GM21360 (cell line): Measurements from ENCODE around the gene PDGFD.

Experiments used
- ATAC-seq: cut with Tn5 transposase; IDR thresholded peaks from one replicate; pipeline ENCODE4 v1.9.1; 2021; ENCODE audit warnings: mild to moderate bottlenecking, moderate library complexity; ENCODE audit not compliant: unreplicated experiment

Gene PDGFD

DNA sequence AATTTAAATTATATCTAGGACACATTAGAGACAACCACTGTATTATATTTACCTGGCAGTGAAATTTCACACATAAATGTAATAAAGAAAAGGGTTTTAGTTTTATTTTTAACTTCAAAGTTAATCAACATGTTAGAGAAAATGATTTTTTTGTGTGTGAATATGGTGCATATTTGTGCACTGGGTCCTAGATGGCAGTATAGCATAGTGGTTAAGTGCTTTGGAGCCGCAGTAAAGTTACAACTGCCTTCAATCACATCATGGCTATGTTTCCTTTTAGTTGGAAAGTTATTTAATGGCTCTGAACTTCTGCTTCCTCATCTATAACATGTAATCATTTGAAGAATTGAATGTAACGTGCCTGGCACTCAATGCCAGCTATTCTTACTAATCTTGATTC lies 236.4 kb downstream of the PDGFD start:
- ATAC-seq = no peak

DNA sequence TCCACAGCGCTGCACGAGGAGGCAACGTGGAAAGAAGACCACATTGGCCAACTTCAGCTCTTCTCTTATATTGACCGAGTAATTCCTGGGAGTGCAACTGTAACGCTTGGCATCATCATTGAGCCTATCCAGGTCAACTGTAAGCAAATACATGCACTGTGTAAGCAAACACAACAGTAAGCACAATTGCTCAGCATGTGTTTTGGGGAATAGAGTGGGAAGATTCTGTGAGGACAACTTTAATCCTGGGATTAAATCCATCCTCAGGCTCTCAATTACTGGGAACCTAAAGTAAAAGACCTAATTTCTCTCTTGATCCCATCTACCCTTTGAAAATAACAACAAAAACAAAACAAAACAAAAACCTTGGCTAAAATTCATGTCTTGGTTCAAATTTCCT lies 237.0 kb downstream of the PDGFD start:
- ATAC-seq = no peak

DNA sequence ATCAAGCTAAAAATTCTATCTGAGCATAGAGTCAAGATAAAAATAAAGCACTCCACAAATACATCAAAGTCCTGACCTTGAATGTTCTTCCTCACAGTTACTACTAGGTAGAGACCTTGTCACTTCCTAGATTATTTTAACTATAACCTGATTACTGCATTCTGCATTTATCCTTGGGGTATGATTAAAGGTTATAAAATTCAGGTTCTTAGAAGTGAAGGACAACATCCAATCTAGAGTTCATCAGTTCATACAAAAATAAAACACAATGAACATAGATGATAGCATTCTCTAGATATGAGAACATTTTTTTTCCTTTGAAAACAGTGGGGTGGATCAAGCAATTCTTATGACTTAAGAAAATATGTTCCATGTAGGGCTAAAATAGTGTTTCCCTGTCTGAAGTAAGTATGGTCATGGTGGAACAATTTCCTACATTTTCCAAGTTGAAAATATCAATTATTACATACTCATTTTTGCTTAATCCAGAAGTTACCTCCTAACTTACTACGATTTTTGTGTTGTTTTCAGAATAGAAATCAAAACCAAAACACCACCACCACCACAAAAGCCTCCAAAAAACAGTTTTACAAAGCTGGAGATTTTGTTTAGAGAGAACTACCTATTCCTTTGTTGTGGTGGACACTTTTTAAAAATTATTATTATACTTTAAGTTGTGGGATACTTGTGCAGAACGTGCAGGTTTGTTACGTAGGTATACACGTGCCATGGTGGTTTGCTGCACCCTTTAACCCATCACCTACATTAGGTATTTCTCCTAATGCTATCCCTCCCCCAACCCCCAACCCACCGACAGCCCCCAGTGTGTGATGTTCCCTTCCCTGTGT lies 239.6 kb downstream of the PDGFD start:
- no peak for ATAC-seq

DNA sequence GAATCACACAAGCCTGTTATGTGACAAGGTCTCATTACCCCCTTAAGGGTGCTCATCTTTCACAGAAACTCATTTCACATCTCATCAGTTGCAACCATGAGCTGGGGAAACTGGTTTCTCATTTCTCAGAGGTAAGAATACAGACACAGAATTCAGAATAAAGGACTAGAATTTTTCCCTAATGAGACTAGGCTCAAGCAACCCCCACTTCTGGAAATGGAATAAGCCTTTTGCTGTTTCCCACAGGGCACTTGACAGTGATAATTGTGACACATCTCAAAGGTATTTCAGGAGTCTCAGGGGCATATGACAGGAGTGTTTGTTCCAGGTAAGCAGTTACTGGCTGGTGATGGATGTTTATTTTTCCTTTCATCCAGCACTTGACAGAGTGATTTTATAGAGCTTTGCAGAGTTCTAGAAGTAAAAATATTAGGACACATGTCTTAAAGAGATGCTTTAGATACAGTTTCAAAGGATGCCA lies 240.5 kb downstream of the PDGFD start:
- ATAC-seq = no peak

DNA sequence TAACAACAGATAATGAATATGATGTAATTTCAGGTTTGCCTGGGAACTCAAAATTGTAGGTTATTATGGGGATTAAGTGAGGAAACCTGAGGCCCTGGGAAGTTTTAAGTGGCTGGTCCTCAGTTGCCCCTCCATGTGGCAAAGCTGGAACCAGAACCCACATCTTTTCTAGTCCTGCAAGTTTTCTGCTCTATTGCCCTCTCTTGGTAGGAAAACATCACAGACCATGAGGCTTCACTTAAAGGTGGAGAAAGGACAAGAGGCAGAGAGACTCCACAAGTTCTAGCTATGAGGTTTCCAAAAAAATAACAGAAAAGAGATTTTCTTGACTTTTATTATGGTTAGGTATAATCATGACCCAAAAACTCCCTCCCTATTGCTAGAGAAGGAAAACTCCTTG lies 243.0 kb downstream of the PDGFD start:
- no peak for ATAC-seq

DNA sequence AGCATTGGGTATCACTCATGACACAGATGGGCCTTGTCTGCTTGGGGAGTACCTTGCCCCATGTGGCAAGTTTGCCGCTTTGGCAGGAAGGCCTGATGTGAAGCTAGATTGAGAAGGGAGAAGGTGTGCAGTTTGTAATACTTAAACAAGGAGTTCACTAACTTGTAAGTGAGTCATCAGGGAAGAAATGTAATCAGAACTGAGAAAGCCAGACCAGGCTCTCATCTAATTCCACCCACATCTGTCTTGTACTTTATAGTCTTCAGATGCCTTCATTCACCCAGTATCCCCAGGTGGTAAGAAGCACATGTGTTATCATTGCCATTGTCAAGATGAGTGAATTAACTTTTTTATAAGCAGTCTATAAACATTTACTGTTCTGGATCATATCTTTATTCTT lies 243.5 kb downstream of the PDGFD start:
- peak; percentile 65 for ATAC-seq

DNA sequence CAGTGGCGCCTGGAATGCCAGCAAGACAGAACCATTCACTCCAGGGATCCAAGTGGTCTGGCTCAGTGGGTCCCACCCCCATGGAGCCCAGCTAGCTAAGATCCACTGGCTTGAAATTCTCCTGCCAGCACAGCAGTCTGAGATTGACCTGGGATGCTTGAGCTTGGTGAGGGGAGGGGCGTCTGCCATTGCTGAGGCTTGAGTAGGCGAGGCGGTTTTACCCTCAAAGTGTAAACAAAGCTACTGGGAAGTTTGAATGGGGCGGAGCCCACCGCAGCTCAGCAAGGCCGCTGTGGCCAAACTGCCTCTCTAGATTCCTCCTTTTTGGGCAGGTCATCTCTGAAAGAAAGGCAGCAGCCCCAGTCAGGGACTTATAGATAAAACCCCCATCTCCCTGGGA lies 253.2 kb downstream of the PDGFD start:
- ATAC-seq = no peak

DNA sequence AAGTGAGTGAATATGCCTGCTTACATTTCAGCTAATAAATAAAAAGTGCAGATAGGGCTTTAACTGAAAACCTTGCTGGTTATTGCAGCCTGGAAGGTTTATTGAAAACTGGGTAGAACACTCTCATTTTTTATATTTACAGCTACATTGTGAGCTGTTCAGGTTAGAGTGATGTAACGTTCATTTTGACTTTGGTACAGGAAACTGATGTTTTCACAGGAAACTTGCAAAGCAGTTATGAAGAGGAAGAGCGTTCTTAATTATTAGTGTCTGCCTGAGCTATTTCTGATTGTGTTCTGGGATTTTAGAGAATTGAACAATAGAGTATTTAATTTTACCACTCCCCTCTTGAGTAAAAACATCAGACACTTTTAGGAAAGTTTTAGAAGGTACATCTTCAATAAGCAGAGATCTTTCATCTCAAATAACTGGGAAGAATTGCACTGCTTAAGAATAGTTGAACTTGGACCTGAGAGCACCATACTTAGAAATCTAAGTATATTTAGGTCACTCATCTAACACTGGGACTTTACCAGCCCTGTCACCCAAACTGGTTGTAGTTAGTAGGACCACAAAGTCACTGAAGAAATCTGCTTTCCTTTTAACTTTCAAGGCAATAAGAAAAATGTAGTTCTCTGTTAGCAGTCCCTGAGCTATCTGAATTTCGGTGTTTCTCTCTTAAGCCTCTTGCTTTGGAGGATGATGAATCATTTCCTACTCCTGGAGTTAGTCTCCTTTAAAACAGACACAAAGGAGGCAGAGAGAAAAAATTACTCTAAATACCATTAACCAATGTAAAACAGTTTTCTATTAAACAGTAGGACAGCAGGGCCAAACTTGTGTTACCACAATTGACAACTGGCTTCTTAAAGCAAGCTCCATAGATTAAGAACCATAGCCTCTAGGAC lies 256.1 kb downstream of the PDGFD start:
- ATAC-seq = no peak

DNA sequence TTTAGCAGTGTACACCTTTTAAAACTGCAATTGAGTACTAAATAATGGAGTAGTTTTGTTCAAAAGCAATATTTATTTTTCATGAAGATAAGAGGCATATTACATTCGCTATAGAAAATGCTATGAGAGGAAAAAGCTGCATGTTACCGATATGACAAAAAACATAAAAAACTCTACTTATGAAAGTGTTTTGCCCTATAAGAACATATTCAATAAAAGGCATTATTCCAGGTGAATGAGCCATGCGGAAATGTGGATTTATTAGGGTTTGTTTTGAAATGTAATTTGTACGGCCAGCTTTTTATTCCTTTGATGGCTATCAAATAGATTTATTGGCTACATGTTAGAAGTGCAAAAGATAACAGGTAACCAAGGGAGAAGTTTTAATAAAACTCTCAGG lies 256.8 kb downstream of the PDGFD start:
- no peak for ATAC-seq

DNA sequence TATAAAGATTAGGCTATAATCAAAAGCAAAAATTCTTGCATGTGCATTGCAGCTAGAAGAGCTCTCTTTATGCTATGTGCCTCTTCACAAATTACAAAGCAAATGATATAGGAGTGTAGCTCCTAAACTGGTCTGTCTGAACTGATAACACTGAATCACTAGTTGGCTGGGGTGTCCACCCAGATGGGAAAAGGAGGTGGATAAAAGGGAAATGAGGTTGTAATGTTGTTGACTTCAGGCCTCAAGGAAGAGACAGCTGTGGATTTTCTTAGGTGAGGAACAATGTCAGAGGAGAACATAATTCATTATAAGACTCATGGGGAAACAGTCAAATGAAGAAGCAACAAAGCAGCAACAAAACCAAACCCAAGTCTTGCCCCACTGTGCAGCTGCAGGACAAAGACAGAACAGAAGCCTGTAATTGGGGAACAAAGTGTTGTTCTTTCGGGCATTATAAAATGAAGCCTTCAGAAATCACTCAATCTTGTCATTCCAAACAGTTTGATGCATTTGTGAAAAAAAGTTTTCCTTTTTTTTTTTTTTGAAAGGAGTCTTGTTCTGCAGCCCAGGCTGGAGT lies 257.6 kb downstream of the PDGFD start:
- no peak for ATAC-seq

DNA sequence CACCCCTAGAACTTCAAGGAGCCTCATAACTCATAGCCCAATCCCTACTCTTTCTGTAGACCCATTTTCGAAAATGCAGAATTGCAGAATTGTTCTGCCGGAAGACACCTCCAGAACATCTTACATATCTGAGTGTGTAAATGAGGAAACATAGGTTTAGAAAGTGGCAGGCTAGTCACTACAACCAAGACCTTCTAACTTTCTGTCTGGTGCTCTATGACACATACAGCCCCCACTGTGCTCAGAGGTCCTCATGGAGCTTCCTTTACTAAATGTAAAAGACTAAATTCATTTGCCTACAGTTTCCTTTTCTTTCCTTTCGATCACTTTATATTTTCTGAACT lies 259.7 kb downstream of the PDGFD start:
- peak; percentile 90 for ATAC-seq

DNA sequence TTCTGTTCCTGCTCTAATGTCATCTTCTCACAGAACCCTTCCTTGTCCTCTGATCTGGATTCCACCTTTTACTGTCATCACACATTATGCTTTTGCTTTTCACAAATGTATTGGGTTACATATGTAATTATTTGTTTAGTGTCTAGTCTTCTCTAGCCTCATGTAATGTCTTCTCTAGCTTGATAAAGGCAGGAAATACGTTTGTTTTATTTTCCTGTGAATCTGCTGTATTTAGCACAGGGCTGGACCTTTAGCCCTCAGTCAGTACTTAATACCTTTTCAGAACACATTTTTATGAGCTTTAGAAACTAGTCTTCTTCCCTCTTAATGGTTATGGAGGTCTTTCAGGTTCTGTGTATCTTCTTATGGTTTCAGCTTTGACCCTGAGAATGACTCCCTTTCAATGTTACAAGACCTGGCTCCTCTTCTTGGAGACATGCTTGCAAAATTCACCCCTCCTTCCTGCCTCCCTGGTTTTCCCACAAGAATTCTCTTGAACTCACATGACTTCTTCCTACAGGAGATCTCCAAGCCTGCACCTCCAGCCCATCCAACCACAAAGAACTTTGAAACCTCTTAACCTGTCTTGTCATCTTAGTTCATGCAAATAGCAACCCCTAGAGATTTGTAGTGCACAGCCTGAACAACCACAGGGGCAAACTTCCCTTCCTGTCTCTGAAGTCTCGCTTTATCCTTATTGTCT lies 260.2 kb downstream of the PDGFD start:
- peak; percentile 85 for ATAC-seq

DNA sequence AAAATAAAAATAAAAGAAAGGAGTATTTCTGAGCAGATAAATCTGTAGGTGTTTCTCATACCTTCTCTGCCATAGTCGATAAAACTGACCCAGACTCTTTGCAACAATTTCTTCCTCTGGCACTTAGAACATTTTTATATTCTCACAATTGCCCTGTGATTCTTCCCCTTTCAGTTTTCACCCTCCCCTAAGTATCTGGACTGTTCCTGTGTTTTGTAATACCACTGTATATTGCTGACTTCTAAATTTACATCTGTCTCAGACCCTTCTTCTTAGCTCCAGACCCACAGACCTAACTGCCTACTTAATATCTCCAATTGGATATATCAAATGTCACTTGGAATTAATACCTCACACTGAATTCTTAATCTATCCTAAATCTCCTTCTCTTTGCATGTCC lies 261.0 kb downstream of the PDGFD start:
- ATAC-seq = no peak

DNA sequence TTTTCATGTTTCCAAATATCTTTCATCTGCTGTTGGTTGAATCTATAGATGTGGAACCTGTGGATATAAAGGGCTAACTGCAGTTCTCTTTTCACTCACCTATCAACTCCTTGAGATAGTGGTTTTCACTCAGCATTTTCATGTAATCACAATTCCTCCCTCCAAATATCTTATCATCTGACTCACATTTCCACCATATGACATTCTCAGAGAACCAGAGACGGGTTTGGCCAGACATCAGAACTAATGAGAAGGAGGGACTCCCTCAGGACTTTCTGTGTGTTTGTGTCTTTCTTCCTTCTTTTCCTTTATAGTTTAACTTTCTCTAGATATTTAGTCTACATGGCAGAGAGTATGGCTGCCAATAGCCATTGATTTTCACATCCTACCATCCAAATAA lies 262.3 kb downstream of the PDGFD start:
- no peak for ATAC-seq

DNA sequence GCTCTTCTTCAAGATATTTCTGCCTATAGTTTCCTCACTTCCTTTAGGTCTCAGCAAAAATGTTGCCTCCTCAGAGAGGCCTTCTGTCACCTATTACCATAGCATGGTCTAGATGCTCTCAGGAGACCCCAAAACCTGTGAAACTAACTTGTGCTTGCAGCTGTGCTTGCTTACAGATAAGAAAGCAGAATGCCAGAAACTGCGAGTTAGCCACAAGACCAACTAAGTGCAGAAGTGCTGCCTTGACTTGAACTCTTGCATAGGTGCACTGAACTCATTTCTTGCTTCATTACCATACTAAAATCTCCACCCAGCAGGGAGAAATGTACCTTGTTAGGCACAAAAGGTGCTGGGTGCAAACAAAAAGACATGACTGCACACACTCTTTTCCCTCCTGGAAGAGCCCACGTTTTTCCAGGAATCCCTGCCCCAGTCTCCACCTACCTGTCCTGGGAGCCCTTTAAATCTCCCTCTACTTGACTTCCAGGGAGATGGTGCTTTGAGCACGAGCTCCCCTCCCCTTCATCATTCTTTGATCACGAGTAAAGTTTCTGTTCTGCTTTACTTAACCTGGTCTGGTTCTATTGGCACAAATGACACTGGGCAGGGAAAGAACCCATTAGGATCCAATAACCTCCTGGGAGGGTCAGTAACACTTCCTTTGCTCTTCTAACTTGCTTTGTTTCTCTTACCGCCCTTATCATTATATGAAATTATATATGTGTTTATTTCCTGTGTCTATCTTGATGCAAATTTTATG lies 265.2 kb downstream of the PDGFD start:
- ATAC-seq = peak; percentile 55

DNA sequence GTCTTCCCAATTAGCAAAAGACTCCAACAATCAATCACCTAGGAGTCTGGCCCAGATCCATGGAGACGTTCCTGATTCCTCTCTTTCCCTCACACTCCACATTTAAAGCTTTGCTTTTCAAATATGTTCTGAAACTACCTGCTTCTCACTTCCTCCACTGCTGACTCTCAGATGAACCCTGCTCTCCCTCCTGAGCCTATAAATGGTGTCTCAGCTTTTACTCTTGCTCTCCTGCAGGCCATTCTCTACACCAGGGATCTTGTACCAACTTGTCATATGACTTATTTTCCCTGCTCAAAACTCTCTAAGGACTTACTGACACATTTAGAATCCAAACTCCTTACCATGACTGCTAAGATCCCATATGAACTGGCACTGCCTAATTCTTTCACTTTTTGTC lies 265.9 kb downstream of the PDGFD start:
- ATAC-seq = peak; percentile 68

DNA sequence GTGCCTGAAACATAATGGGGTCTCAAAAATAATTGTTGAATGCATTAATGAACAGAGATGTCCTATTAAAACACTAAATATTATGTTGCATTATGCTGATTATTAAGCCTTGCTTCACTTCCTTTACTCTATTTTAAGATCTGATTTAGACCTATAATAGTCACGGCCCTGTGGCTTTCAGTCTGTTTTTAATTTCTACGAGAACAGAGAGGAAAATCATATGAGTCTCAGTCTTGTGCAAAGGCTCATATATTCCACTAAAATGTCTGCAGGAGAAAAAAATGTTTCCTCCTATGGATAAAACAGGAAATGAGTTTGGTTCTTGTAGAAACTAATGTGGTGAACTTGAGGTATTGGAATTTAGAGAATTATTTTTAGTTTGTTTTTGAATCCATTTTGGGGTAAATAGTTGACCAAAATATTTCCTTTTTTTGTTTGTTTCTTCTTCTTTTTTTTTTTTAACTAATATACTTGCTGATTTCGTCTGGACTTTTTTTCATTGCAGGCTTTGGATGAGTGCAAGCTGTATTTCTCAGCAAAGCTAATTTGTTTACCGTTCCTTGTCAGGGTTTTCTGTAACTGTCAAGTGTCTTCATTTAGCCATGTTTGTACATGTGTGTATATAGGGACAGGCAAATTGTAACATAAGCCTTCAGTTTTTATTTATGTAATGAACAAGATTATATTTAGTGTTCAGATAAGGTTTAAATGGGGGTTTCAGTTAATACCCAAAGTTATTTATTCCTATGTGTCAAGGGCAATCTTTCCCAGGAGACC lies 266.6 kb downstream of the PDGFD start:
- no peak for ATAC-seq

DNA sequence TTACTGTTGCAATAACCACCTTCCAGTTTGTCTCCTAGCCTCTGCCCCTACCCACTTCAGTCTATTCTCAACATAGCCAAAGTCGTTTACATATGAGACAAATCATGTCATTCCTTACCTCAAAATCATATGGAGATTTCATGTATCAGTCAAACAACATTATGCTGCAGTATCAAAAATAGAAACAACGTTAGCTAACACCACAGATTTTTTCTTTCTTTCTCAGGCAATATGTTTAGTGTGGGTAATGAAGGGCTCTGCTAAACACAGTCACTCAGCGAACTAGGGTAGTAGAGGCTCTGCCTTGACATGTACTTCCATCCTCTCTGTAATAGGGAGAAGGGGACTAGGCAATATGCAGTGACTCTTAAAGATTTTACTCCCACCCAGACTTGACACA lies 268.8 kb downstream of the PDGFD start:
- no peak for ATAC-seq

DNA sequence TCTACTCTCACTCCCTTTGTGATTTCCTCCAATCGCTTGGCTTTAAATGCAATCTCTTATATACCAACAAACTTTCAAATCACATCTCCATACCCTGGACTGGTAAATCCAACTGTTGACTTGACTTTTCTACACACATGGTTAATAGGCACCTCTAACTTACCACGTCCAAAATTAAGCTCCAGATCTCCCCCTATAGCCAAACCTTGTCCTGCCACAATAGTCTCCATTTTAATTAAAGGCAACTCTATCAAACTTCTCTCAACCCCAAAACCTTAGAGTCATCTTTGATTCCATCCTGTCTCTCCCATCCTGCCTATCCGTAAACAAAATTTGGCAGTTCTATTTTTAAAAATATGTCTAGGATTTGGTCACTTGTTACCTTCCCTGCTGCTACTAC lies 269.3 kb downstream of the PDGFD start:
- no peak for ATAC-seq

DNA sequence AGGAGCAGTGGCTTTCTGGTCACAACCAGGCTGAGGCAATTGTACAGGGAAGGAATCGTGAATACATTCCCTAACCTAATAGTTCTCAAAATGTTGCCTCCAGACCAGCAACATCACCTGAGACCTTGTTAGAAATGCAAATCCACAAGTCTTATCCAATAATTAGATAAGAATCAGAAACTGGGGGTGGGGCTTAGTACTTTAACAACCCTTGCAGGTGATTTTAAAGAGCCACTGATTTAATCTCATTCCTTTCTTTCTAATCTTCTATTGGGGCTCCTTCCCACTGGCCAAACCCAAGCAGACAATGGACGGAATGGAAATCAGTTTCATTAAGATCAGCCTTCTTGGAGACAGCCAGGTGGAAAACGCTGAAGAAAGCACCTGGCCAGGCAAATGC lies 269.9 kb downstream of the PDGFD start:
- ATAC-seq = no peak
